ENCODE results near the gene FBXL13. TPM values are rescaled to one million over a fixed set of nuclear protein-coding genes. Genes with fewer than 3 reads are reported as not detected.

FBXL13 gene
- total RNA-seq, 1 donor: 2.2 TPM

DNA sequence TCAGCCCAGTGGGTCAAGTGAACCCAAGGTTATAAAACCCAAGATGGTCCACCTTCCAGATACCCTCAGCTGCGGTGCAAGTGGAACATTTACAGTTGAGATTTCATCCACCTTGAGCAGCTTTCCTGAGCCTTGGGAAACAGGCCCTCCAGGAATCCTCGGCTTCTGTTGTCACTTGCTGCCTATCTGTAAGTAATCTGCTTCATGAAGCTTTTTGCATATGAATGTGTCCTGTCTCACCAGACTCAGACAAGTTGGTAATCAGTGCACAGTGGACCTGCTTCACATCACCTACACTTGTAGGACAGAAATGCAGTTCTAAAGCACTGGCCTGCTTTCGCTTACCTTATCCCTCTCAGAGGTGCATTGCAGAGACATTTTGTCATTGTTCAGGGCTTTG lies 245.5 kb downstream of the FBXL13 start:
- Histone ChIP-seq H3K9me3 (ENCODE audit: low read depth, low read length) (no peaks in the 10 kb centered on the region), H3K36me3 (ENCODE audit: insufficient read depth, low read length) (no peaks in the 10 kb centered on the region), H3K4me3 (ENCODE audit: insufficient read depth, low read length) (no peak overlapping the region), H4K20me1 (ENCODE audit: insufficient read depth, low read length) (no peaks in the 10 kb centered on the region), H3K27me3 (ENCODE audit: insufficient read depth, low read length) (no peaks in the 10 kb centered on the region), H3K4me2 (ENCODE audit: insufficient read depth, low read length) (no peak overlapping the region), H2AFZ (ENCODE audit: low read length) (no peak overlapping the region), H3K79me2 (ENCODE audit: insufficient read depth, low read length) (no peaks in the 10 kb centered on the region), H3K4me1 (ENCODE audit: insufficient read depth, low read length) (no peaks in the 10 kb centered on the region), H3K27ac (ENCODE audit: low read depth, low read length) (no peak overlapping the region)
- DNase-seq (ENCODE audit: insufficient read length, low spot score, missing footprints): no peak
- TF ChIP-seq, protein P1, sequence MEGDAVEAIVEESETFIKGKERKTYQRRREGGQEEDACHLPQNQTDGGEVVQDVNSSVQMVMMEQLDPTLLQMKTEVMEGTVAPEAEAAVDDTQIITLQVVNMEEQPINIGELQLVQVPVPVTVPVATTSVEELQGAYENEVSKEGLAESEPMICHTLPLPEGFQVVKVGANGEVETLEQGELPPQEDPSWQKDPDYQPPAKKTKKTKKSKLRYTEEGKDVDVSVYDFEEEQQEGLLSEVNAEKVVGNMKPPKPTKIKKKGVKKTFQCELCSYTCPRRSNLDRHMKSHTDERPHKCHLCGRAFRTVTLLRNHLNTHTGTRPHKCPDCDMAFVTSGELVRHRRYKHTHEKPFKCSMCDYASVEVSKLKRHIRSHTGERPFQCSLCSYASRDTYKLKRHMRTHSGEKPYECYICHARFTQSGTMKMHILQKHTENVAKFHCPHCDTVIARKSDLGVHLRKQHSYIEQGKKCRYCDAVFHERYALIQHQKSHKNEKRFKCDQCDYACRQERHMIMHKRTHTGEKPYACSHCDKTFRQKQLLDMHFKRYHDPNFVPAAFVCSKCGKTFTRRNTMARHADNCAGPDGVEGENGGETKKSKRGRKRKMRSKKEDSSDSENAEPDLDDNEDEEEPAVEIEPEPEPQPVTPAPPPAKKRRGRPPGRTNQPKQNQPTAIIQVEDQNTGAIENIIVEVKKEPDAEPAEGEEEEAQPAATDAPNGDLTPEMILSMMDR (IDR thresholded peaks at IDR 0.05; ENCODE audit: extremely low read depth, low read depth, low read length): no peak

DNA sequence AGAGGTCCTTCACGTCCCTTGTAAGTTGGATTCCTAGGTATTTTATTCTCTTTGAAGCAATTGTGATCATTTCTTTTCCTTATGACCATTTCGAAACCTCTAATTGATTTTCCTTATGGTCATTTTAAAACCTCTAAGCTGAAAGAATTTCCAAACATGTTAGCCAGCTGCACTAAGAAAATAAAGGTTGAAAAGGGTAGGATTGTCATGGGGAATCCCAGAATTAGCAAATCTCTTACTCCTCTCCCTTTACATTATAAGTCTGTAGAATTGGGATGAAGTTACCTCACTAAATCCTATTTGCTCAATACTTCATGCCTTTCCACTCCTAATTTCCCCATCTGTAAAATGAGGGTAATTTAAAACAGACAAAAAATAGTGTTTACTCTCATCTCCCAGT lies 246.3 kb downstream of the FBXL13 start:
- Histone ChIP-seq H4K20me1 (ENCODE audit: insufficient read depth, low read length) (no peaks in the 10 kb centered on the region), H2AFZ (ENCODE audit: low read length) (no peak overlapping the region), H3K4me3 (ENCODE audit: insufficient read depth, low read length) (no peak overlapping the region), H3K9me3 (ENCODE audit: low read depth, low read length) (no peaks in the 10 kb centered on the region), H3K36me3 (ENCODE audit: insufficient read depth, low read length) (no peaks in the 10 kb centered on the region), H3K27me3 (ENCODE audit: insufficient read depth, low read length) (no peaks in the 10 kb centered on the region), H3K79me2 (ENCODE audit: insufficient read depth, low read length) (no peaks in the 10 kb centered on the region), H3K4me2 (ENCODE audit: insufficient read depth, low read length) (no peak overlapping the region), H3K4me1 (ENCODE audit: insufficient read depth, low read length) (no peaks in the 10 kb centered on the region), H3K27ac (ENCODE audit: low read depth, low read length) (no peak overlapping the region)
- TF ChIP-seq, protein P1 (IDR thresholded peaks at IDR 0.05; ENCODE audit: extremely low read depth, low read depth, low read length): no peak
- no peak for DNase-seq (ENCODE audit: insufficient read length, low spot score, missing footprints)

DNA sequence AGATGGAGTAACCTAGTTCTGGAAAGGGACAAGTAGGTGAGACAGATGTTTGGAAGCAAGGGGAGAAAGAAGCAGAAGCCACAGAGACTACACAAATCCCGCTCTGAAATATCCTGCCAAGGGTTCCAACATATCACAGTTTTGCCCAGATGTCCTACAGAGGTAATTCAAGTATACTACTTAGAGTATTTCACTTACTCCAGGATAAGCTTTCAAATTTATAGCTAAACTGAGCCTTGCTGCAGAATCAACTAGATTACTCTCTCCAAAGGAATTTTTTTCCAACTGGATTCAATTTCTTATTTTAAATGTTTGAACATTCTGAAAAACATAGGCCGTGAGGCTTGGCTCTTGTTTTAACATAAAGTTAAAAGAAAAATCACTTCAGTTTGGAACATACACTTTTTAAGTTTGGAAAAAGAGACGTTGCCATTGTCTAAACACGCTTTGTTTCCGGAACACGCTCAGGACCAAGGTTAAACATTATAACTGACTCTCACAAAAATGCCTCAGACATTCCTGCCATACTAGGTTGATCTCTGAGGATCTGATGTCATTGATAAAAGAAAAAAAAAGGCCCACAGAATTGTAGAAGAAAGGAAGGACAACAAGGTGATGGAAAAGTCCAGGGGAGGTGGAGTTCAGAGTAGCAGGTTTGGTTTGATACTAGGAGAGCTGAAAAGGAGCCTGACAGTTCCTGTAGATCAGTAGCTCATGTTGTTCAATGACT lies 251.0 kb downstream of the FBXL13 start:
- TF ChIP-seq, protein P1 (IDR thresholded peaks at IDR 0.05; ENCODE audit: extremely low read depth, low read depth, low read length): no peak
- H3K36me3 ChIP-seq (ENCODE audit: insufficient read depth, low read length): no peaks in the 10 kb centered on the region
- no peaks in the 10 kb centered on the region for H4K20me1 ChIP-seq (ENCODE audit: insufficient read depth, low read length)
- no peaks in the 10 kb centered on the region for H3K79me2 ChIP-seq (ENCODE audit: insufficient read depth, low read length)
- H2AFZ ChIP-seq (ENCODE audit: low read length): no peak overlapping the region
- no peak overlapping the region for H3K4me2 ChIP-seq (ENCODE audit: insufficient read depth, low read length)
- H3K27ac ChIP-seq (ENCODE audit: low read depth, low read length): no peak overlapping the region
- H3K9me3 ChIP-seq (ENCODE audit: low read depth, low read length): no peaks in the 10 kb centered on the region
- no peaks in the 10 kb centered on the region for H3K27me3 ChIP-seq (ENCODE audit: insufficient read depth, low read length)
- H3K4me1 ChIP-seq (ENCODE audit: insufficient read depth, low read length): no peaks in the 10 kb centered on the region
- no peak for DNase-seq (ENCODE audit: insufficient read length, low spot score, missing footprints)
- no peak overlapping the region for H3K4me3 ChIP-seq (ENCODE audit: insufficient read depth, low read length)

DNA sequence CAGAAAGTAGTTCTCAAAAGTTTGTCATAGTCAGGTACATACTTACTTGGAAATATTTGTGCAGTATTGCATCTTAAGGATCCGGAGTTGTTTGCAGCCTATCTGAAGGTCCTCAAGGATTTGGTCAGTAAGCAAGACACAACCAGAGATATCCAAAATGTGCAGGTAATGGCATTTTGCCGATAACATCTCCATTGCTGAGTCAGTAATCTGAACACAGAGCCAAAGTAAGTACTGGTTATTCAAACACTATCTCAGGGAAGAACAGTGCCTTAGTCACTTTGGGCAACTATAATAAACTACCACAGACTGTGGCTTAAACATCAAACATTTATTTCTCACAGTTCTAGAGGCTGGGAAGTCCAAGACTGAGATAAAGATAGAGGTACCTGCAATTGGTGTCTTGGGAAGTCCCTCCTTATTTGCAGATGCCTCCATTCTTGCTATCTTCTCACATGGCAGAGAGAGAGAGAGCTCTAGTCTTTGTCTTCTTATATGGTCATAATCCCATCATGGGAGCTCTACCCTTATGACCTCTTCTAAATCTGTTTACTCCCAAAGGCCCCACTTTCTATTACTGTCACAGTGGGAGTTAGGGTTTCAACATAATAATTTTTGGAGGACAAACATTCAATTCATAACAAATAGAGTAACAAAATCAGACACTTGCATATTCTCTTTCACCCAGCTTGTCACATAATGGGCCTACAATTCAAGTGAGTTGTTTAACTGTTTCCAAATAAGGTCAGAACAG lies 252.4 kb downstream of the FBXL13 start:
- Histone ChIP-seq H3K9me3 (ENCODE audit: low read depth, low read length) (no peaks in the 10 kb centered on the region), H3K4me3 (ENCODE audit: insufficient read depth, low read length) (no peak overlapping the region), H3K27ac (ENCODE audit: low read depth, low read length) (no peak overlapping the region), H3K4me1 (ENCODE audit: insufficient read depth, low read length) (no peaks in the 10 kb centered on the region), H4K20me1 (ENCODE audit: insufficient read depth, low read length) (no peaks in the 10 kb centered on the region), H3K27me3 (ENCODE audit: insufficient read depth, low read length) (no peaks in the 10 kb centered on the region), H3K4me2 (ENCODE audit: insufficient read depth, low read length) (no peak overlapping the region), H3K79me2 (ENCODE audit: insufficient read depth, low read length) (no peaks in the 10 kb centered on the region), H2AFZ (ENCODE audit: low read length) (no peak overlapping the region), H3K36me3 (ENCODE audit: insufficient read depth, low read length) (no peaks in the 10 kb centered on the region)
- TF ChIP-seq, protein P1 (IDR thresholded peaks at IDR 0.05; ENCODE audit: extremely low read depth, low read depth, low read length): no peak
- no peak for DNase-seq (ENCODE audit: insufficient read length, low spot score, missing footprints)

All from osteoblast (primary cell).